Left ventricle myocardium inferior (tissue), 1 donor: ENCODE measurements around the gene SYT13. TPM values are rescaled to one million over a fixed set of nuclear protein-coding genes. Genes with fewer than 3 reads are reported as not detected.

Experiments used
- DNase-seq: peaks from one replicate; pipeline ENCODE4 v3.0.0-alpha.2; 2020
- H3K27ac ChIP-seq: fragments of 200-600 bp; replicated peaks from 2 replicates; pipeline ENCODE4 v1.8.0; 2021
- H3K27me3 ChIP-seq: fragments of 200-600 bp; 2 replicates; pipeline ENCODE4 v1.8.0; 2021; ENCODE audit warnings: low read depth
- H3K36me3 ChIP-seq: fragments of 200-600 bp; 2 replicates; pipeline ENCODE4 v1.8.0; 2021
- H3K4me1 ChIP-seq: fragments of 200-600 bp; 2 replicates; pipeline ENCODE4 v1.8.0; 2021
- H3K4me3 ChIP-seq: fragments of 200-600 bp; 2 replicates; pipeline ENCODE4 v1.8.0; 2021; ENCODE audit warnings: mild to moderate bottlenecking, moderate library complexity
- H3K9me3 ChIP-seq: fragments of 200-600 bp; replicated peaks from 2 replicates; pipeline ENCODE4 v1.8.0; 2021
- intact Hi-C: fragments of 100-400 bp; cut with micrococcal nuclease; formaldehyde crosslinking; loops from one replicate; pipeline ENCODE4 v1.11.0; 2022
- total RNA-seq: library from RNA; stranded (reverse); fragmentation: NEBNext Ultra II Directional; extraction: Animal tissue kit (Norgen Biotek cat#: 25700); gene quantifications from one replicate; pipeline ENCODE4 v1.2.1, GENCODE V29; 2021
- TF ChIP-seq, protein P1 (sequence below): fragments of 200-600 bp; IDR thresholded peaks from 2 replicates; pipeline ENCODE4 v1.8.0; 2021; ENCODE audit warnings: antibody characterized with exemption, mild to moderate bottlenecking, borderline replicate concordance
- donor health status: DM: no; HTN: yes; CAD: no; lungs with severe emphysema.

Gene SYT13
- total RNA-seq, 1 donor from 2014 or later = 5.9 TPM

DNA sequence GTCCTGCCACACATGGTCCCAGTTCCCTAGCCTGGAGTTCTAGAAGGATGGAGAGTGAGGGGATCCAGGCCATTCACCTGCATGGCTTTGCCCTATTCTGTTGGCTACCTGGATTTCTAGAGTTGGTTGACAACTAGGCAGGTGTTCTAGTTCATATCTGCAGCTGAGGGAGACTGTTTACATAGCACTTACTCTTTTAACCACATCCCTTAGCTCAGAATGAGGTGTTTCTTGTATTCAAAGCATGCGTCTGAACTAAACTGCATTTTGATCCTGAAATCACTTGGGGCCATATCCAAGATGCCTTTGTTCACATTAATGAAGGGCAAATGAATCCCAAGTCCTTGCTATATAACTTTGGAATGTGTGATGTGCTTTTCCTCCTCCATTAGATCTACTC lies 60.9 kb downstream of the SYT13 start:
- peaks cover 54% of the 10 kb centered on the region for H3K36me3 ChIP-seq
- DNase-seq = no peak
- no peak overlapping the region for H3K4me3 ChIP-seq
- no peaks in the 10 kb centered on the region for H3K4me1 ChIP-seq
- H3K27ac ChIP-seq = no peak overlapping the region
- no peaks in the 10 kb centered on the region for H3K9me3 ChIP-seq
- TF ChIP-seq, protein P1, sequence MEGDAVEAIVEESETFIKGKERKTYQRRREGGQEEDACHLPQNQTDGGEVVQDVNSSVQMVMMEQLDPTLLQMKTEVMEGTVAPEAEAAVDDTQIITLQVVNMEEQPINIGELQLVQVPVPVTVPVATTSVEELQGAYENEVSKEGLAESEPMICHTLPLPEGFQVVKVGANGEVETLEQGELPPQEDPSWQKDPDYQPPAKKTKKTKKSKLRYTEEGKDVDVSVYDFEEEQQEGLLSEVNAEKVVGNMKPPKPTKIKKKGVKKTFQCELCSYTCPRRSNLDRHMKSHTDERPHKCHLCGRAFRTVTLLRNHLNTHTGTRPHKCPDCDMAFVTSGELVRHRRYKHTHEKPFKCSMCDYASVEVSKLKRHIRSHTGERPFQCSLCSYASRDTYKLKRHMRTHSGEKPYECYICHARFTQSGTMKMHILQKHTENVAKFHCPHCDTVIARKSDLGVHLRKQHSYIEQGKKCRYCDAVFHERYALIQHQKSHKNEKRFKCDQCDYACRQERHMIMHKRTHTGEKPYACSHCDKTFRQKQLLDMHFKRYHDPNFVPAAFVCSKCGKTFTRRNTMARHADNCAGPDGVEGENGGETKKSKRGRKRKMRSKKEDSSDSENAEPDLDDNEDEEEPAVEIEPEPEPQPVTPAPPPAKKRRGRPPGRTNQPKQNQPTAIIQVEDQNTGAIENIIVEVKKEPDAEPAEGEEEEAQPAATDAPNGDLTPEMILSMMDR = no peak
- intact Hi-C loops = no loop called here
- no peaks in the 10 kb centered on the region for H3K27me3 ChIP-seq

DNA sequence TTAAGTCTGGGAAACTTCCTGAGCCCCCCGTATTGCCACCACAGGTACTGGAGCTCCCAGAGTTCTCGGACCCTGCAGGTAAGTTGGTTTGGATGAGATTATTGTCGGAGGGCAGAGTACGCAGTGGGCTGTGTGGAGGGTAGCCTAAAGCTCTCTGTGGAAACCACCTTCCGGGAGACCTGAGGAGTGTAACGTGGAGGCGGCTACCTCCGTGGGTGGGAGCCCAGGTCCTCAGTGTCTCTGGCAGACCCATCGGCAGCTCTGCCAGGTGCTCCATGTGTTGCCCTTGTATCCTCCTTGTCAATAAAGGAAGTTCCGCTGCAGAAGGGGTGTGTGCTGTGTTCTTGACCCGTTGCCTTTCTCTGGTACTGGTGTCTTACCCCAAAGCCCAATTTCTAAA lies 61.4 kb downstream of the SYT13 start:
- no peaks in the 10 kb centered on the region for H3K9me3 ChIP-seq
- no peaks in the 10 kb centered on the region for H3K4me1 ChIP-seq
- H3K36me3 ChIP-seq = peaks cover 58% of the 10 kb centered on the region
- no peak for DNase-seq
- intact Hi-C loops = no loop called here
- TF ChIP-seq, protein P1 = no peak
- no peak overlapping the region for H3K4me3 ChIP-seq
- no peaks in the 10 kb centered on the region for H3K27me3 ChIP-seq
- H3K27ac ChIP-seq = no peak overlapping the region

DNA sequence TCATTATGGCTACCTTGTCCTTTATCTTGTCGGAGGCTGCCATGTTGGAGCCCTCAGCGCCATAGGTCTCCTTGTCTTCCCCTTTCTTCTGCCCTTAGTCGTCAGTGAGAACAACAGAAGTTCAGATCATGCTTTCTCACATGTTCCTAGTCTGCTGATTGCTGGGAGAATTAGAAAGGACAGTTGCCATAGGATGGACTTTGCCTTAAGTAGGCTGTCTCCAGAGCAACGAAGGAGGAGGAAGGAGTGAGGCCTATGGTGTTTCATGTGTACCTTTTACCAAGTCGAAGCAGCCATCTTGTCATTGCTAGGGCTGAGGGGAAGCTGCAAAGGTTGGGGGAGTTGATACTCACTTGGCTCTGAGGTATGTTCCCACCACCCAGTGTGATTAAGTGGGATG lies 62.6 kb downstream of the SYT13 start:
- DNase-seq = no peak
- H3K9me3 ChIP-seq = no peaks in the 10 kb centered on the region
- H3K4me1 ChIP-seq = no peaks in the 10 kb centered on the region
- H3K27me3 ChIP-seq = no peaks in the 10 kb centered on the region
- H3K36me3 ChIP-seq = peaks cover 63% of the 10 kb centered on the region
- intact Hi-C loops = no loop called here
- H3K4me3 ChIP-seq = no peak overlapping the region
- TF ChIP-seq, protein P1 = no peak
- no peak overlapping the region for H3K27ac ChIP-seq

DNA sequence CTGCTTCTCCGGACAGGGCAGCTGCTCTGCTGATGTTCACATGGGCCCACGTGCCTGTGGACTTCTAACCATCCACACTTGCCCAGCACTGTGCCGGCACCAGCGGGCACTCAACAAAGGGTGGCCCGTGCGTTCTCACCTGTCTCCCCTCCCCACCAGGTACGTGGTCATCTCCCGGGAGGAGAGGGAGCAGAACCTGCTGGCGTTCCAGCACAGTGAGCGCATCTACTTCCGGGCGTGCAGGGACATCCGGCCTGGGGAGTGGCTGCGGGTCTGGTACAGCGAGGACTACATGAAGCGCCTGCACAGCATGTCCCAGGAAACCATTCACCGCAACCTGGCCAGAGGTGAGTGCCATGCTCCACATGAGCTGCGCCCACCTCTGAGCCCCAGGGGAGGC lies 66.7 kb downstream of the SYT13 start:
- Histone ChIP-seq H3K27me3 (no peaks in the 10 kb centered on the region), H3K27ac (no peak overlapping the region), H3K9me3 (no peaks in the 10 kb centered on the region), H3K4me3 (no peak overlapping the region), H3K36me3 (peaks cover 30% of the 10 kb centered on the region), H3K4me1 (peaks cover 13% of the 10 kb centered on the region)
- intact Hi-C loops = no loop called here
- TF ChIP-seq, protein P1 = no peak
- DNase-seq = no peak

DNA sequence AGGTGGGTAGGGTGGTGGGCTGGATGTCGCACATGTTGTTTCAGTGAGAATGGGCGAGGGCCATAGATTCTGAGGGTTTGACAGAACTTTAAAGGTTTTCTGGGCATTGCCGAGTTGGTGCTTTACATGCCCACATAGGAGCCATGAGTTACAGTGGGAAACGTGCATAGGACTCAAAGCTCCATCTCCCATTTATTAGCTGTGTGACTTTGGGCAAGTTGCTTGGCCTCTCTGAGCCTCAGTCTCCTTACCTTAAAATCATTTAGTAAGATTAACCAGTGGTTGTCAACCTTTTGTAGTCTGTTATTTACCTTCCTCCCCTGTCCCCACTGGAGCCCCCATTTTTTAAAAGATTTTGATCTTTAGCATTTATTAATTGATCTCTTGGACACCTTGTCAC lies 67.4 kb downstream of the SYT13 start:
- peaks cover 28% of the 10 kb centered on the region for H3K36me3 ChIP-seq
- H3K27me3 ChIP-seq = no peaks in the 10 kb centered on the region
- H3K9me3 ChIP-seq = no peaks in the 10 kb centered on the region
- H3K4me1 ChIP-seq = peaks cover 13% of the 10 kb centered on the region
- intact Hi-C loops = no loop called here
- DNase-seq = no peak
- no peak overlapping the region for H3K4me3 ChIP-seq
- no peak overlapping the region for H3K27ac ChIP-seq
- TF ChIP-seq, protein P1 = no peak

DNA sequence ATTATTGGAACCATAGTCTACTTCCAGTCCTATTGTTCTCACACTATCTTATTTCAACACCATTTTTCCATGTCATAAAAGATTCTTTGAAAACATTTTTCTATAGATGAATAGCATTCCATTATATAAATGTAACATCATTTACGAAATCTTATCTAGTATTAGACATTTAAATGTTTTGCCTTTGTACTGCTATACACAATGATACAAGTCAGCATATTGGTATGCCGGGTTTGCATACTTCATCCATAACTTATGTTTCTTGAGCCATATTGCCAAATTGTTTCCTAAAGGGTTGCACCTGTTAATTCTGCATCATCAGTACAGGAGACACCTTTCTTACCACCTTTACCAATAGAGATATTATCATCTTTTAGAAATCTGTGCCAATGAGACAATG lies 68.2 kb downstream of the SYT13 start:
- H3K27ac ChIP-seq = no peak overlapping the region
- intact Hi-C loops = no loop called here
- no peak overlapping the region for H3K4me3 ChIP-seq

More for the DNA sequence above, 68.2 kb downstream of the SYT13 start:
- no peak for DNase-seq
- H3K9me3 ChIP-seq = no peaks in the 10 kb centered on the region
- H3K36me3 ChIP-seq = peaks cover 28% of the 10 kb centered on the region
- TF ChIP-seq, protein P1 = no peak
- H3K27me3 ChIP-seq = no peaks in the 10 kb centered on the region
- peaks cover 13% of the 10 kb centered on the region for H3K4me1 ChIP-seq
